GM21447 (cell line): ENCODE results near the gene MLX.

Experiments used
- ATAC-seq: cut with Tn5 transposase; IDR thresholded peaks from one replicate; pipeline ENCODE4 v1.9.1; 2021; ENCODE audit not compliant: unreplicated experiment

MLX gene

DNA sequence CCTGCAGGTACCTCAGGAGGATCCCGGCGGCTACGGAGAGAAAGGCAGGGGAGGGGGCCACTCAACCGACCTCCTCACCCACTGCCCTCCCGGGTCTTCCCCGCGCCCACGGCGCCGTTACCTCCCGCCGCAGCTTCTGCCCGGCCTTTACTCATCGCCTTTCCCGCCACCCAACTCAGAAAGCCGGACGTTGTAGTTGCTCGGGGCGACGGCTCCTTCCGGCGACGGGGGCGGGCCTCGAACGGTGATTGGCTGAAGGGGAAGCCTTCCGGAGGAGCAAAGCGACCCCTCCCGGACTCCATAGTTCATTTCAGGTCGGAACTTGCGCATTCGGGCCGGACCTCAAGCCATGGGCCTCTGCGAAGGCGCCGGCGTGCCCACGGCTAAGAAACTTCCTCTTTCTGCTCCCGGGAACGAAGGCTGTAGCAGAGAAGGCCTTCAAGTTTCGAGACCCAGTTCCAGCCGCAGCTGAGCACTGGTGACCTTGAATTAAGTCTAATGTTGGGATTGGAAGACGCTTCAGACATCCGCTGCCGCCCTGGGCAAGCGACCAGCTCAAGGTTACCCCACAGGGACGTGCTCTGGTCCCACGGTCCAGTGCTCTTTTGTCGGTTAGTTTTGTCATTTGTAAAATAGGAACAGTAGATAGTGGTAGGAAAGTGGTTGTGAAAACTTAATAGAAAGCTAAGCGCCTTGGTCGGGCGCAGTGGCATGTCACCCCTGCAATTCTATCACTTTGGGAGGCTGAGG is 10.8 kb downstream of the MLX start, which contains the start of gene PSMC3IP:
TSS of gene PSMC3IP (minus strand) at position 198 of the 750 bp plus-strand sequence. CDS start at position 155, 43 bp downstream.
- ATAC-seq, result peak; percentile 62

DNA sequence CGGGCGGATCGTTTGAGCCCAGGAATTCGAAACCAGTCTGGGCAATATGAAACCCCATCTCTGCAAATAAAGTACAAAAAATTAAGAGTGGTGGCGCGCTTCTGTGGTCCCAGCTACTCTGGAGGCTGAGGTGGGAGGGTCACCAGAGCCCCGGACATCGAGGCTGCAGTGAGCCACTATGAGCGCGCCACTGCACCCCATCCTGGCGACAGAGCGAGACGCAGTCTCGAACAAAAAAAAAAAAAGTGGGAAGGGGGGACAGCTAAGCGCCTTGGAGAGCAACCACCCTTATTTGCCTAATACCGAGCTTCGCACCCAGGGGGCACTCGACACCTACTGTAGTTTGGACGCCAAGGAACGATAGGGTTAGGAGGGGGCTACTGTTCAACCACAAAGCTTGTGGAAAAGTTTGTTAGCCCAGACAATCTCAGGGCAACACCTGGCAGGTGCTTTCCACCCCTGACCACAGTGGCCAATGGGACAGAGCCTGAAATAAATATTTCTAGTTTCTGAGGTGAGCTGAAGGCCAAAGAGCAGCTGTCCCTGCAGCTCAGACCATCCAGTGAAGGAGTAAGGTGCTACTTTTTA is 11.5 kb downstream of the MLX start:
- ATAC-seq, result peak; percentile 45

DNA sequence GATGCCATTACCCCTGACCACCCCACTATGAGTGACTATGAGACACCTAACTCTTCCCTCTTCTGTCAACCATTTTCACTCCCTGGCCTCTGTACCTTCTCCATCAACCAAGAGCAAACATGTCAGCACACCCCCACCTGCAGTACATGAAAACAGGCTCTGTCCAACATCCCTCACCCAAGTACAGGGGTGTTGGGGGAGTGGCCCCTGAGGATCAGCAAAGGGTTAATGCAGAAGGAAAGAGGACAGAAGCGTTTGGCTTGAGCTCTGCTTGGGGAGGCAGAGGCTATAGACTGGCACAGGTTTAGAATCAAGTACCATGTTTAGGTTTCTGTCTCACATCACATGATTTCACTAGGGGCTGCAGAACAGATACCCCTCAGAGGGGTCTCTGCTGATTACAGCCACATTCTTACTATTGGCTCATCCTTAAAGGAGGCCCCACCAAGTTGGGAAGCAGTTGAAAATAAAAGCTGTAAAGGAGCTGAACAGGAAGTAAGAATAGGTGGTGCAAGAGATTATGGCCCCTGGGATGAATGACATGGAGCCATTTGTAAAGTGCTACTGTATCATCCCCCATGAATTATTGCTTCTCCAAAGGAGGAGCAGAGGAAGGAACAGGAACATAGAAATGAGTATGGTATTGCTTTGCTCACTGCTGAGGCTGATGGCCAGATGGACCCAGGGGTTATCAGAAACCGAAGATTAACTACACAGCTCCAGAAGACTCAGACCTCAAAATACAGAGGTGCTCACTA is 13.1 kb downstream of the MLX start:
- no peak for ATAC-seq

DNA sequence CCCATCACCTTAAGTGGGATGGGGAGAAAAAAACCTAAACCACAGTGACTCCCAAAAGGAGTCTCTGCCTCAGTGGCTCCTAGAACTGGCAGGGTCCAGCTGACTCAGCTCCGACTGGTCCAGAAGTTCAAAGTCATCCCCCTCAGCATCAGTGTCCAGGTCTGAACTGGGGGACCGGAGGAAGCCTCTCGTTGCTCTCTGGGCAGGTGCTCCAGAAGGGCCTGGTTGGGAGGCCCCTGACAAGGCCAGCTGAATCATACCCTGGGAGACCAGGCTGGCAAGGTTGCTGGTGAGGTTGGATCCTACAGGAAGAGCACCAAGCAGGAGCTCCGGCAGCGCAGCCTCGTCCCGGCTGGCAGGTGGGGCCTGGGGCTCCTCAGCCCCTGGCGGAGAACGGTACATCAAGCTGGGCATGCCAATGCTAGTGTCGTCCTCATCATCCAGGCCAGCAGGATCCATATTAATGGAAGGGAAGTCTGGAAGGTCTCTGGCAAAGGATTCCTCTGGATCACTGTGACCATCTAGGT is 14.9 kb downstream of the MLX start:
- no peak for ATAC-seq

DNA sequence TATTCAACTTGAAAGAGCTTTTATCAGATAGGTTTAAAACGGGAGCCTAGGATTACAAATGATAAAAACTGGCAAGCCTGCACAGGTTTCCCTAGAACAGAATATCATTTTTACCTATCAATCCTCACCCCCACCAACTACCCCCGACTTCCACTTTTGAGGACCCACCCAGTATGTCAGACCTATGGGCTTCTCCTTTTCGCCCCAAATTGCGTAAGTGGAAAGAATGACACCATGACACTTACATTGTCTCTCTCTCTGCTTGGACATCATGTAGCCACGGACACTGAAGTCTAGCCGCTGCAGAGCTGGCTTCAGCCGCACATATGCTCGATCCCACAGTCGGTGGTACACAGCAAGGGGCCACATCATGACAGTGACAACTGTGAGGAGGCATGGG is 18.0 kb downstream of the MLX start:
- no peak for ATAC-seq

DNA sequence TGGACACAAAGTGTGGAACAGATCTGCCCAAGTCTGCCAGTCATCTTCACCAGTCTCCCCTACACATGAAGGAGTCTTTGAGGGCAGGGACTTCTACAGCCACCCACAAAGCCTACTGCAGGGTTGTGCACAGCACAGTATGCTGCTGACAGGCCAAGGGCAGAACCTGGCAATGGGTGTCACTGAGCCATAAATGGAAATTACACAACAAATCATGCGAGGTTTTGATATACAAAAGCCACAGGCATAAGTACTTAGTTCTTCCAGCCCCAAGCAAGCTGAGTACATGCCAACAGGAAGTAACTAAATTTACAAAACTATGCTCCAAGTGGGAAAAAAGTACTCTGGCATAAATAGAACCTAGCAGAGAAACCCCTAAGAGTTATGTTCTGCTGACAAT is 18.5 kb downstream of the MLX start:
- no peak for ATAC-seq

DNA sequence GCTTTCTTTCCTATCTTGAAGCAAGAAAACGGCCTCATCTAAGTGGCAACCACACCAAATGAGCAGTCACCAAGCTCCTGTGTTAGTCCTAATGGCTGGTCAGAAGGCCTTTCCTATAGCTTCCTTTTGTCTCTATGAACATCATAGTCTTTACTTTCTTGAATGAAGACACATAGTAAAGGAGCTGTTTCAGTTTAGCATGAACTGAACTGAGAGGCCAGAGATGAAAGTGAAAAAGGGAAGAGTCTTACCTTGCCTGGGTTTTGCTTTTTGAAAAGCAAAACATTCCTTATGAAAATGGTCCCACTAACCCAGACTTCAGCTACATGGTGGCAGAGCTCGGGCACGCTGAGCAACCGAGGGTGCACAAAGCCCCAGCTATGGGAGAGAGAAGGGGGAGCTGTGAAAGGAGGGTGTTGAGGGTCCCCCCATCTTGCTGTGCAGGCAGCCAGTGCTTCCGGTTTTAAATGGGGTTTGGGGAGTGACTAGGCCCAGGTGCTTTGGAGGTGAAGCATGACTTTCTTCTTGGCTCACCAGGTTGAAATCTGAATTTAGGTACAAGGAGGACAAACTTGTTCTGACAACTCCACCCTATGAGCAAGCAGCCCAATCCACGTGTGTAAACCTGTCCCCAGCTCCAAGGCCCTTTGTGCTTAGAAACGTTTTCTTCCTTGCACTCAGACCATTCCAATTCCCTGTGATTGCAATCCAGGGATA is 19.8 kb downstream of the MLX start:
- ATAC-seq, result peak; percentile 55

DNA sequence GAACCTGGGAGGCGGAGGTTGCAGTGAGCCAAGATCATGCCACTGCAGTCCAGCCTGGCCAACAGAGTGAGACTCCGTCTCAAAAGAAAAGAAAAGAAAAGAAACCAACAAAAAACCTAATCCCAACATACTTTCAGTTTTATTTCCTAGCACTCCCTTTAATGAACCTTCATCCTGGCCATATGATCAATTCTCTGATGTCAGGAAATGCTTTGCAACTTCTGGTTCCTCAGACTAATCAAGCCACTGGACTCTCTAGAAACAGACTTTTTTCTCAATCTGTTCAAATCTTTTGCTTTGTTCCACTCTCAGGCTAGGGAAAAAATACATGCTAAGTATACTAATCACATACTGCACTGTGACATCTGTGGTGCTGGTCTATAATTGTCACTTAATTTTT is 24.0 kb downstream of the MLX start:
- ATAC-seq, result no peak

DNA sequence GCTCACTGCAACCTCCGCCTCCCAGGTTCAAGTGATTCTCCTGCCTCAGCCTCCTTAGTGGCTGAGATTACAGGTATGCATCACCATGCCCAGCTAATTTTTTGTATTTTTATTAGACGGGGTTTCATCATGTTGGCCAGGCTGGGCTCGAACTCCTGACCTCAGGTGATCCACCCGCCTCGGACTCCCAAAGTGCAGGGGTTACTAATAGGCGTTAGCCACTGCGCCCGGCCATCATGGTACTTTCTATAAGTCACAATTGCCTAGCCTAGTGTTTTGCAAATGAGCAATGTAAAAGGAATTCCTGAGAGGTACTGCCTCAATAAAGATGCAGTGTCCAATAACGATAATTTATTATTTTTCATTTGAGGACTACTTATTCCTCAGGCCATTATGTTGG is 24.5 kb downstream of the MLX start:
- no peak for ATAC-seq

DNA sequence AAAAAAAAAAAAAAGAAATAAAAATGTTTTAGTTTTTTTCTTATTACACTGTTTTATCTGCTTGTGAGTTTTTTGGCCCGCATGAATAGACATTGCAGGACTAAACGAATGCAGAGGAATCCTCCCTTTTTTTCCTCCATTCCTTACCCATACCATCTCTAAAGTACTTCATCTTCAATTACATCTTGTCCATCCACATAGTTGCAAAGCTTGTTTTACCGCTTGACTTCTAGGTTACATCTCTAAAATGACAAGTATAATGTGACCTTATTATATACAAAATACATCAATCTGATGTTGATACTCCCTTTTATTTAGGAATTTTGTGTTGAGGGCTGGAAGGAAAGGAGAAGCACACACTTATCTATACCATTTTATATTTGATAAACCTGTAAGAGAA is 29.5 kb downstream of the MLX start:
- ATAC-seq, result no peak

DNA sequence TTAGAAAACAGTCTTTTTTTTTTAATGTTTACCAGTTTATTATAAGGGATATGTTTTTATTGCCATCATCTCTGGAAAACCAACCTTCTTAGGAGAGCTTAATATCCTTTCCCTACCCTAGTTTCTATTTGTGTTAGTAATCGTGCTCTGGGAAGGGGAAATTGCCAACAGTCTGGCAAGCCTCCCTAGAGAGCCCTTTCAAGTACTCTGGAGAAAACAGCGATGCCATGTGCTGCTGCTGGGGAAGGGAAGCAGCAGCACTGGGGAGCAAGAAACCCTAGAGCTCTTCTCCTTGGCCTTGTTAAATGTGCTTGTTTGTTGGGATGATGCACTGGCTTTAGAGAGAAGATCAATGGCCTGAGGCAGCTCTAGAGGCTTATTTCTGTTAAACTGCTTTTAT is 32.0 kb downstream of the MLX start:
- ATAC-seq, result no peak

DNA sequence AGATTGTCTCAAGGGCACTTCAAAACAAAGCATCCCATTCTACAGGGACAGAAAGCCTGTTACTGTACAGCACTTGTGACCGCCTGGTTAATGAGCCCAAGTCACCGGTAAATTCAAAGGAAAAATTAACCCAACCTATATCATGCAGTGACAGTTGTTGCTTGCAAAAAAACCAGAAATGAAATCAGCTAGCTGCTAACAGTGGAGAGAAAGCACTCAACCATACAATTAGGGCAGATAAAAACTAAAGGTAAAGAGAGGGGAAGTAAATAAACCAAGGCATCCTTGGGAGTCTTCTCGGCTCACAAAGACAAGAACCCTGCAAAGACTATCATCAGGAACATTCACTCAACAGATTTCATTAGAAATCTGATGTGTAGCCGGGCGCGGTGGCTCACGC is 36.4 kb downstream of the MLX start:
- no peak for ATAC-seq

DNA sequence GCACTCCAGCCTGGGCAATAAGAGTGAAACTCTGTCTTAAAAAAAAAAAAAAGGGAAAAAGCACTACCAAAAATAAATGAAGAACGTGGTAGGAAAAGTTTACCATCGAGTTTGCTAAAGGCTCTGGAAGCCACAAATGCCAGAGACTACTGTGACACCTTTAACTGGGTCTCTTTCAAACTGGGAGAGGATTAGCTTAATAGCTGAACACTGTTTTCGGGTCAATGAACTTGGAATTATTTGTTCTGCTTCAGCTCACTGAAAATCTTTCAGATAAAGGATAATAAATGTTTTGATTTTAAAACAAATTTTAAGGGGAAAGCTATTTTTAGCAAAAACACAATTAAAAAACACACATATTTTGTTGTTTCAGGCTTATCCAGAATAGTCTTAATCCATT is 40.9 kb downstream of the MLX start:
- no peak for ATAC-seq

DNA sequence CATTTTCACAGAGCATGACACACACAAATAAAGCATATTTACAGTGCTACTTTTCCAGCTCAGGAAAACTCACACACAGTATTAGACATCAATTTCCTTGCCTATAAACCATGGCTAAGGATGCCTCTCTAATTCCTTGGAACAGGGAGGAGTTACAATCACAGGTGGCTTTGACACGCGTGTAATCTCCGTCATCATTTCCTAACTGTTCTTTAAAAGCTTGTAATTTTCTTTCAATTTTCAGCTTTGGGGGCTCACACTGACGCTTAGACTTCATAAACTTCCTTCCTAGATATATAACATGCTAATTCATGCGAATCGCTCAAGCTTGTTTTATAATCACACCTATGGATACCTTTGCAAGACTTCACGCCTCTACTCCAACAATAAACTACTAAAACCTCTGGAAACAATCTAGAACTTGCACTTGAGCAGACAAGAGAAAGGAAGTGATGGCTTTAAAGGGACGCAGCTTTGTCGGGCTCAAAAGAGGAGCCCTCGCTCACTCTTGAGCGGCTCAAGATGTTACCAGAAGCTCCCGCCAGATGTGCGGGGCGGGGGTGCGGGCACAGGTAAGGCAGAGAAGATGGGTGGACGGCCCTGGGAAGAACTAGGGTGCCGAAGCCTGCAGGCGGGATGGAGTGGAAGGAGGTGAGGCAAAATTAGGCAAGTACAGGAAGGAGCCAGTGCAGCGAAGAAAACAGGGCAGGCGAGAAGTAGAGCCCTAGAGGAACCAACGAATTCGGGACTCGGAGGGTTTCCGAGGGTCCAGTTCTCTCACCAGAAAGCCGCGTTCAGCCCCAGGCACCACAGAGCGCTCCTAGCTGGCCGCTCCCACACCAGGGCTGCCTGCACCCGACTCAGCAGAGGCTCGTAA is 41.6 kb downstream of the MLX start:
- peak; percentile 34 for ATAC-seq

DNA sequence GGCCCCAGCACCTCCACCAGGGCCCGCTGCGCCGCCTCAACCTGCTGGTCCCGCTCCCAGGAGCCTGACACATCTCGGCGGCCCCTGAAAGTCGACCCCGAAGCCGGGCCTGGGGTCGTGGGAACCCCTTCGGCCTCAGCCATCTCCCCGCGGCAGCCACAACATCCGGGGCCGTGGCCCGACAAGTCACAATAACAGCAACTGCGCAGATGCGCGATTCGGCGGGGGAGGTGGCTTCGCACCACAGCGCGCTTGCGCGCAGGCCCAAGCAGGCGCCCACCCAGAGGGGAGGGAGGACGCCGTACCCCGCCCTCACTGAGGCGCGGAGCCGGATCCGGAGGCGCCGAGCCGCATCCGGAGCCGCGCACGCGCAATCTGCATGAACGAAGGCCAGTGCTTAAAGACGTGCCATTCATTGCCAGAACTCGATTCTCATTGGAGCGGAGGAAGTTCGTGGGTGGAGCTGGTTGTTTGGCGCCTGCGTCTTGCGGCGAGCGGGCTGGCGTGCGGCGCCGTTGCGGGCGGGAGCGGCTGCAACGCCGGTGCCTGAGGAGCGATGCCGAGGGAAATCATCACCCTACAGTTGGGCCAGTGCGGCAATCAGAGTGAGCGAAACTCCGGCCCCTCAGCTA is 42.4 kb downstream of the MLX start, which contains the start of the genes RETREG3 and TUBG1:
TSS of gene RETREG3 (minus strand) at position 193 of the 632 bp plus-strand sequence. CDS start at position 143, 50 bp downstream.
TSS of gene TUBG1 (plus strand) at position 502 of the 632 bp plus-strand sequence. CDS start at position 557, 55 bp downstream.
- ATAC-seq, result peak; percentile 82

DNA sequence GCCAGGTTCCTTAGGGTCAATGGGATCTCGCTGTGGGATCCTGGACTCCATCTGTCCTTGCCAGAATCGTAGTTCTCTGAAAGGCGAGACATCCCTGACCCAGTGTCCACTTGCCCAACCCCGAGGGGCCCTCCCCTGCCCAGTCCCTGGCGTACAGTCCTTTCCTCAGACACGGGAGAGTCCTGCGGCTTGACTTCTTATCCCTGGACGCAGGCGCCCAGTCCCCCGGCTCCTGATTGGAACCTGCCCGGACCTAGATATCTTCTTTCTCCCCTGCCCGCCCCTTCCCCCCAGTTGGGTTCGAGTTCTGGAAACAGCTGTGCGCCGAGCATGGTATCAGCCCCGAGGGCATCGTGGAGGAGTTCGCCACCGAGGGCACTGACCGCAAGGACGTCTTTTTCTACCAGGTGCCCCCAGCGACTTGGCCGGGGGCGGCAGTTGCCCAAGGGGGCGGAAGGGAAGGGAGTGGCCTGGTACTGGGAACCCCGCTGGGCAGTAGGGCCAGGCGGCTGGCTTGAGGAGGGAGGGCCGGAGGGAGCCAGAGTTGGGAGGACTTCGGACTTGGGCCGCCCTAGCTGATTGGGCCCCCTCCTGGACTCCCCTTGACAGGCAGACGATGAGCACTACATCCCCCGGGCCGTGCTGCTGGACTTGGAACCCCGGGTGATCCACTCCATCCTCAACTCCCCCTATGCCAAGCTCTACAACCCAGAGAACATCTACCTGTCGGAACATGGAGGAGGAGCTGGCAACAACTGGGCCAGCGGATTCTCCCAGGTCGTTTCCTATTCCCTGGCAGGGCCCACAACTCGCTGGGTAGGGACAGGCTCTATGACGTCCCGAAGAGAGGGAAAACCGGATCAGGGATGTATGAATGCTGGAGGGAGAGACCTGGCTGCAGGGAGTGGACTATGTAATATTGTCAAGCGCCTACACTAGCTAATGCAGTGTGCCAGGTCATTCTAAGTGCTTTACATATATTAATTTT is 43.2 kb downstream of the MLX start:
- peak; percentile 9 for ATAC-seq

DNA sequence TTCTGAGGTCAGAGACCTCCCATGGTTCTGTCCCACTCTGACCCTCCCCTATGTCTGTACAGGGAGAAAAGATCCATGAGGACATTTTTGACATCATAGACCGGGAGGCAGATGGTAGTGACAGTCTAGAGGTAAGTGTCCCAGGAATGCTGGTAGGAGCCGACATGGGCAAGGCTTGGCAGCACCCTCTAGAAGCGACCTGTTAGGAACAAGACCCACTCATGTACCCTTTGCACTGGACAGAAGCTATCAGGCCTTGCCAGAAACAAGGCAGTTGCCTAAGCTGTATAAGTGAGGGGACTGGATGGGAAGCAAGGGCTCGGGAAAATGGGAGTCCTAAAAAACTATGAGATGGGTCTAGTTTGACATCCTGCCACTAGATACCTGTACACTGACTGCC is 45.1 kb downstream of the MLX start:
- no peak for ATAC-seq

DNA sequence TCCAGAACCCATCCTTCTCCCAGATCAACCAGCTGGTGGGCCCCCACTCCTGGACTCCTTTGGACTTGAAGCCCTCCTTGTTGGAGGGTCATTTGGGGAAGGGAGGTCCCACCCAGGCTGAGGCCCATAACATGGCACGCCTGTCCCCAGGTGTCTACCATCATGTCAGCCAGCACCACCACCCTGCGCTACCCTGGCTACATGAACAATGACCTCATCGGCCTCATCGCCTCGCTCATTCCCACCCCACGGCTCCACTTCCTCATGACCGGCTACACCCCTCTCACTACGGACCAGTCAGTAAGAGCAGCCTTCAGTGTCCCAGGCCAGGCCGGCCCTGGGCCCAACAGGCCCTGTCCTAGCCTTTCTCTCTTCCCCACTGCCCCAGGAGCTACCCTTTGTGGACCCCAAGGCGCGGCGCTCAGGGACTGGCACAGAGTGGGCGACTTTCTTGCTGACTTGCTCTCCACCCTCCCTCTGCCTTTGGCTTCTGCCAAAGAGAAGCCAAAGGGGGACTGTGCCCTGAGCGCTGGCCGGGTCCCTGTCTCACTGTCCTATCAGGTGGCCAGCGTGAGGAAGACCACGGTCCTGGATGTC is 46.9 kb downstream of the MLX start:
- no peak for ATAC-seq
